Stromal cell of bone marrow (primary cell): Measurements from ENCODE around the gene LHX6.

Experiments used
- DNase-seq: peaks from one replicate; pipeline ENCODE4 v3.0.0-alpha.2; 2012; ENCODE audit warnings: low read depth

The LHX6 gene

GRCh38 chr9:122234022-122234748, 5.4 kb upstream of the LHX6 start:
- no peak for DNase-seq

- DNase-seq, result no peak
Observed at GRCh38 chr9:122232796-122233306, 4.1 kb upstream of the LHX6 start.

GRCh38 chr9:122229485-122229837, 704 bp upstream of the LHX6 start:
- DNase-seq, result no peak

GRCh38 chr9:122228191-122228567, 578 bp downstream of the LHX6 start:
- no peak for DNase-seq

GRCh38 chr9:122227575-122227900, 1.2 kb downstream of the LHX6 start:
- DNase-seq, result no peak

GRCh38 chr9:122226758-122227574, 1.8 kb downstream of the LHX6 start:
- no peak for DNase-seq

GRCh38 chr9:122226142-122226757, 2.5 kb downstream of the LHX6 start:
- DNase-seq, result no peak

DNA sequence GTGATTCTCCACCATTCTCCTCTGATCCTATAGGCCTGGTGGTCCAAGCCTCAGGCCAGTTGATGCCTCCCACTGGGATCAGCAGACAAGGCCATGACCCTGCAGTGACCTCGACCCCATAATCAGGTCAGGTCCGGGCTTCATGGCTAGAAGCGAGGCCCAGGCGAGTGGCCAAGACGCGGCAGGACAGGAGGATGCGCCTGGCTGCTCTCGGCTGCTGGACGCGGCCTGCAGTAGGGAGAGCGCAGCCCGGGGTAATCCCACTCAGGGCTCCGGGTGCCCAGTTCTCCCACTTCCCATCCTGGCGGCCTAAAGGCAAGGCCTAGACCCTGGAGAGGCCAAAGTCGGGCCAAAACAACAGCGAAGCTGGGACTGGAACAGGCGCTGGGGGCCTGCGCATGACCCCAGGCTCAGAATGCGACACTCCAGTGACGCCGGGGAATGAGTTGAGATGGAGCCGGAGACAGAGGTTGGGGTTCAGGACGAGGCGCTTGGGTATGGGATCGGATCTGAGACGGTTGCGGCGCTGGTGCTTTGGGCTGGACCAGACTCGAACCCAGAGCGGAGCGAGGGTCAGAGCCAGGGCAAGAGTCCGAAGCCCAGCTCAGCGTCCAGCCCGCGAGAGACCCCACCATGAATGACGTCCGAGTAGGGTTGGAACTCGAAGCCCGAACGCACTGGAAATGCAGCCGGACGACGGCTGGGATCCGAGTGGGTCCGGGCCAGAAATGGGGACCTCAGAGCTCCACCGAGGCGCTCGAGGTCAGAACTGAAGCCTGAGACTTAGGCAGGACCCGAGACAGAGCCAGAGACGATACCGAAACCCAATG, 3.2 kb downstream of the LHX6 start:
- no peak for DNase-seq

GRCh38 chr9:122223435-122223834, 5.3 kb downstream of the LHX6 start:
- no peak for DNase-seq

GRCh38 chr9:122222791-122223190, 6.0 kb downstream of the LHX6 start:
- DNase-seq, result no peak

GRCh38 chr9:122221183-122221811, 7.5 kb downstream of the LHX6 start:
- no peak for DNase-seq

DNA sequence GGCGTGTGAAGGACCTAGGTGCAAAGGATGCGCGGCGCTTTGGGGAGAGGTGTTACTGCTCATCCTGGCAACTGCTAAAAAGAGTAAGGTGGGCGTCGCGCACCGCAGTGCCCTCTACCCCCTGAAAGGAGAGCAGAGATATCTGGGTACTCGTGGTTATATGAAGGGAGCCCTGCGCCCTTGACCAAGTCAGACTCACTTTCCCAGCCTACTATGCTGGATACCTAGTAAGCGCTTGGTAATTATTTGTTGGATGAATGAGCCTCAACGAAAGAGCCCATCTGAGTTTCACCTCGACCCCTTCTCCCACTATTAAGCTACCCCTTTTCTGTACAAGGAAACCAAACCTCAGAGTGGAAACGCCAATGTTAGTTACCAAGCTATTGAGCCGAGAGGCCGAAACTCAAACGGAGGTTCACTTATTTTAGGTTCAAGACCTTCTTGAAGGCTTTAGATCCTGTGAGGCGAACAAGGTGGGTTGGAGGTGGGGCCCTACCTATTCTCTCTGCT, 8.0 kb downstream of the LHX6 start:
- DNase-seq, result no peak

GRCh38 chr9:122219856-122220672, 8.7 kb downstream of the LHX6 start:
- DNase-seq, result no peak

- DNase-seq, result no peak
Observed at GRCh38 chr9:122218935-122219855, 9.6 kb downstream of the LHX6 start.

DNA sequence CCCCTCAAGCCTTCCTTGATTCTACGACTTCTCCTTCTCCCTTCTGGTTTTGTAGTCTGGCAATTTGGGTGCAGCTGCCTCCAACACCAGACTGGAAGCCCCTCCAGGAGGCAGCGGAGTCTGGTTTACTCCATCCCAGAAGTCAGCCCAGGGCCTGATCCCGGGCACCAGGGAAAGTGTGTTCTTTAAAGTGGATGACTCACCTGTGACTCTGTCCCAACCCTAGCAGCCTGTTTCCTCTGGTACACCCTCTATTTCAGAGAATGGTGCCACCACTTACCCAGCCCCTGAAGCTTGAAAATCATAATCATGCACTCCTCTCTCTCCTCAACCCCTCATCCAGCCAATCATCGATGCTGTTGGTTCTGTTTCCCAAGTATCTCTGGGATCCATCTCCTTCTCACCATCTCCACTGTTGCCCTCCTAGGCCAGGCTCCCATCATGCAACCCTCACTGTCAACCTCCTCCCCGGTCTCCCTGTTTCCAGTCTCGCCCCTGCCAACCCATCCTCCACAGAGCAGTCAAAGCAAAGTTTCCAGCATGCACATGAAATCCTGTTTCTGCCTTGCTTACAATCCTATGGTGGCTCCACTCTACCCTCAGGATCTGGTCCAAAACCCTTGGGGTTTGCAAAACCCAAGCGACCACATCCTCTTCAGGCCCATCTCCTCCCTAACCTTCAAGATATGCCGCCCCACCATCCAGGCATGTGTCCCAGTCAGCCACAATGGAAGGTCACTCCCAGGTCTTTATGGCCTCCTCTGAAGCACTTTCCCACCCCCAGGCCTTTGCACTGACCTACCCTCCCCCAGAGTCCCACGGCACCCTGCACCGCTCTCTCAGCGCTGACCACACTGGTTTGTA, 10.5 kb downstream of the LHX6 start:
- no peak for DNase-seq

DNA sequence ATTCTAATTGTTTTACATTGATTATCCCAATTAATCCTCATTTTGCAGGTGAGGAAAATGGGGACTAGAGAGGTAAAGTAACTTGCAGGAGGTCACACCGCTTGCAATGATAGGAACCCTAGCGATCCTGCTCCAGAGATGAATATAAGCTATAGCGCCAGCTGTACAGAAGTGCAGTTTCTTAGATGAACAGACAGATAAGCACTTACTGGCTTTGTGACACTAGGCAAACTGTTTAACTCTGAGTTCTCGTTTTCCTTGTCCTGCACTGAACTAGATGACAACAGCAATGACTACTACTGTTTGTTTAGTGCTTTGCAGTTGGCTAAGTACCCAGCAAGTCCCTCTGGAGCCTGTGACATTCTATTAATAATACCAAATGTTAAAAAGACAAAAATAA, 11.1 kb downstream of the LHX6 start:
- no peak for DNase-seq

DNA sequence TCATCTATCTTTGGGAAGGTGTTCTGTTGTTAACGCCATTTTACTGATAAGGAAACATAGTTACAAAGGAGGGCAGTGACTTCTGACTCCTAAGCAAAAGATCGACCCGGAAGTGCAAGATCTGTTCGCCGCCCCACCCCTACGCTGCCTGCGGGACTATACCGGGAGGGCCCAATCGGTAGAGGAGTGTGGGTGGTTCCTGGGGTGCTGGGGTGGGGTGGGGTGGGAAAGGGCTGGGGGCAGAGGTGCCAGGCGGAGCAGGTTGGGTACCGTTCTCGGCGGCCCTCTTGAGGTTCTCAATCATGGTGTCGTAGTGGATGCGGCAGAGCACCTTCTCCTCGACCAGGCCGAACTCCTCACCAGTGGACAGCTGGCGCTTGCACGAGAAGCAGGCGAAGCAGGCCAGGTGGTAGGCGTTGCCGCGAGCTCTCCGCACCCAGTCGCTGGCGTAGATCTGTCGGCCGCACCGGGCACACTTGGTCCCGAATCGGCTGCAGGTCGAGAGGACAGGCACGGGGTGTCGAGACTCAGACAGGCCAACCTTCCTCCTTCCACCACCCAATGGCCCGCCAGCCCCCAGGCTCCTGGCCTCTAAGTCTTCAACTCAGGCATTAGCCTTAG, 11.8 kb downstream of the LHX6 start:
- no peak for DNase-seq

GRCh38 chr9:122216138-122216797, 12.5 kb downstream of the LHX6 start:
- no peak for DNase-seq
